ENCODE measurements around the gene SLCO3A1.

- TF ChIP-seq, protein P1, sequence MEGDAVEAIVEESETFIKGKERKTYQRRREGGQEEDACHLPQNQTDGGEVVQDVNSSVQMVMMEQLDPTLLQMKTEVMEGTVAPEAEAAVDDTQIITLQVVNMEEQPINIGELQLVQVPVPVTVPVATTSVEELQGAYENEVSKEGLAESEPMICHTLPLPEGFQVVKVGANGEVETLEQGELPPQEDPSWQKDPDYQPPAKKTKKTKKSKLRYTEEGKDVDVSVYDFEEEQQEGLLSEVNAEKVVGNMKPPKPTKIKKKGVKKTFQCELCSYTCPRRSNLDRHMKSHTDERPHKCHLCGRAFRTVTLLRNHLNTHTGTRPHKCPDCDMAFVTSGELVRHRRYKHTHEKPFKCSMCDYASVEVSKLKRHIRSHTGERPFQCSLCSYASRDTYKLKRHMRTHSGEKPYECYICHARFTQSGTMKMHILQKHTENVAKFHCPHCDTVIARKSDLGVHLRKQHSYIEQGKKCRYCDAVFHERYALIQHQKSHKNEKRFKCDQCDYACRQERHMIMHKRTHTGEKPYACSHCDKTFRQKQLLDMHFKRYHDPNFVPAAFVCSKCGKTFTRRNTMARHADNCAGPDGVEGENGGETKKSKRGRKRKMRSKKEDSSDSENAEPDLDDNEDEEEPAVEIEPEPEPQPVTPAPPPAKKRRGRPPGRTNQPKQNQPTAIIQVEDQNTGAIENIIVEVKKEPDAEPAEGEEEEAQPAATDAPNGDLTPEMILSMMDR (IDR thresholded peaks at IDR 0.05): no peak
- TF ChIP-seq POLR2A (IDR thresholded peaks at IDR 0.05) (no peak), POLR2AphosphoS5 (IDR thresholded peaks at IDR 0.05; ENCODE audit: insufficient read depth in 1 of 2, low read depth in 1 of 2) (no peak)
Measured at GRCh38 chr15:91965501-91966193, 112.1 kb downstream of the SLCO3A1 start.
